ENCODE data around the gene NCOR1.
"Not testable (repeated sequence)": the region's sequence is repeated elsewhere in the genome, so short reads cannot be mapped to it uniquely, and the experiment has no call there.

NCOR1 gene

DNA sequence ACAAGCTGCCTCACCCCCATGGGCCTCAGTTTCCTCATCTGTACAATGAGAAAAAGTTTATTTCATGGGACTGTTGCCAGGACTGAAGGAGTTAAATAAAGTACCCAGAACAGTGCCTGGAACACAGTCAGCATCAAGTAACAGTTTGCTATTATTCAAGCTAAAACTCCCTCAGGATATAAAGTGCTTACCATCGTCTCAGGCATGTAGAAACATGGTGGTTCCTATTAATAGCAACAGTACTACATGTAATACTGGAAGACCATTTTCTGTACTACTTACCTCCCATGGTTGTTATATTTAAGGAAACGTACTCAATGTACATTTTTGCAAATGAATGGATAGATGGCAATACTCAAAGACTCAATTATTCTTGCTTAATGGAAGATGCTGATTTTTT is 93.4 kb downstream of the NCOR1 start:
- Histone ChIP-seq H3K4me3 (ENCODE audit: low read length in 2 of 2) (no peak overlapping the region), H3K18ac (ENCODE audit: low read length) (no peak overlapping the region), H2BK5ac (ENCODE audit: low read length) (no peak overlapping the region), H3K27me3 (ENCODE audit: control insufficient read depth in 3 of 3, insufficient read depth in 3 of 3, low read depth in 1 of 3, low read length in 3 of 3) (no peaks in the 10 kb centered on the region), H3K9me3 (replicated peaks in 1 of 2; ENCODE audit: control insufficient read depth in 2 of 2, insufficient read depth in 1 of 2, low read depth in 1 of 2, low read length in 2 of 2) (peaks cover 0 to 4% of the 10 kb centered on the region in 2 donors), H2BK120ac (ENCODE audit: low read depth, low read length) (no peak overlapping the region), H3K9ac (ENCODE audit: low read depth, low read length, poor library complexity) (no peak overlapping the region), H3K36me3 (replicated peaks in 1 of 2; ENCODE audit: control insufficient read depth in 2 of 2, insufficient read depth in 2 of 2, low read length in 2 of 2) (peaks cover 19 to 99% of the 10 kb centered on the region in 2 donors), H3K4me1 (ENCODE audit: control insufficient read depth in 2 of 2, insufficient read depth in 1 of 2, low read depth in 1 of 2, low read length in 2 of 2) (no peaks in the 10 kb centered on the region), H4K91ac (ENCODE audit: low read depth, low read length, poor library complexity) (no peak overlapping the region), H2BK15ac (ENCODE audit: low read length) (no peak overlapping the region), H3K79me1 (ENCODE audit: low read depth, low read length) (peaks cover 2% of the 10 kb centered on the region), H3K23ac (ENCODE audit: low read depth, low read length, poor library complexity) (no peak overlapping the region), H3K14ac (ENCODE audit: low read length) (no peak overlapping the region), H2BK12ac (ENCODE audit: low read length) (no peak overlapping the region), H2AFZ (ENCODE audit: low read length) (no peak overlapping the region), H4K8ac (ENCODE audit: low read depth, low read length) (no peak overlapping the region), H2AK5ac (ENCODE audit: low read depth, low read length) (no peak overlapping the region), H3K4me2 (ENCODE audit: insufficient read depth, low read length, poor library complexity, severe bottlenecking) (no peak overlapping the region), H3K4ac (ENCODE audit: low read length) (no peak overlapping the region), H3K27ac (replicated peaks; ENCODE audit: low read length) (no peak overlapping the region)
- DNase-seq (ENCODE audit: low spot score), result no peak
- WGBS, 2 donors (ENCODE audit: extremely low coverage in 2 of 2, insufficient read length in 2 of 2, insufficient replicate concordance in 1 of 2), result no CpG with 5 or more reads among the region's 2 CpGs

GRCh38 chr17:16120937-16121336 is 94.4 kb downstream of the NCOR1 start:
- WGBS, 2 donors (ENCODE audit: extremely low coverage in 2 of 2, insufficient read length in 2 of 2, insufficient replicate concordance in 1 of 2), result no CpG with 5 or more reads among the region's 11 CpGs
- peaks cover 2% of the 10 kb centered on the region for H3K79me1 ChIP-seq (ENCODE audit: low read depth, low read length)
- no peak overlapping the region for H4K8ac ChIP-seq (ENCODE audit: low read depth, low read length)

GRCh38 chr17:16117149-16117548 is 98.2 kb downstream of the NCOR1 start:
- H2BK120ac ChIP-seq (ENCODE audit: low read depth, low read length), result no peak overlapping the region
- H3K18ac ChIP-seq (ENCODE audit: low read length), result no peak overlapping the region
- H3K14ac ChIP-seq (ENCODE audit: low read length), result no peak overlapping the region
- H2AFZ ChIP-seq (ENCODE audit: low read length), result no peak overlapping the region
- H3K9me3 ChIP-seq (replicated peaks in 1 of 2; ENCODE audit: control insufficient read depth in 2 of 2, insufficient read depth in 1 of 2, low read depth in 1 of 2, low read length in 2 of 2), result peaks cover 5 to 32% of the 10 kb centered on the region in 2 donors
- DNase-seq (ENCODE audit: low spot score), result no peak
- H4K8ac ChIP-seq (ENCODE audit: low read depth, low read length), result no peak overlapping the region
- WGBS, 2 donors (ENCODE audit: extremely low coverage in 2 of 2, insufficient read length in 2 of 2, insufficient replicate concordance in 1 of 2), result 100% methylated on average over 1 of the region's 2 CpGs; no CpG with 5 or more reads in 1 of the 2 donors
- H3K36me3 ChIP-seq (replicated peaks in 1 of 2; ENCODE audit: control insufficient read depth in 2 of 2, insufficient read depth in 2 of 2, low read length in 2 of 2), result peaks cover 22 to 93% of the 10 kb centered on the region in 2 donors
- peaks cover 2% of the 10 kb centered on the region for H3K79me1 ChIP-seq (ENCODE audit: low read depth, low read length)
- no peak overlapping the region for H2BK12ac ChIP-seq (ENCODE audit: low read length)
- no peaks in the 10 kb centered on the region for H3K27me3 ChIP-seq (ENCODE audit: control insufficient read depth in 3 of 3, insufficient read depth in 3 of 3, low read depth in 1 of 3, low read length in 3 of 3)
- no peak overlapping the region for H3K4me3 ChIP-seq (ENCODE audit: low read length in 2 of 2)
- H3K4me1 ChIP-seq (ENCODE audit: control insufficient read depth in 2 of 2, insufficient read depth in 1 of 2, low read depth in 1 of 2, low read length in 2 of 2), result no peaks in the 10 kb centered on the region
- no peak overlapping the region for H3K27ac ChIP-seq (replicated peaks; ENCODE audit: low read length)
- H3K4ac ChIP-seq (ENCODE audit: low read length), result no peak overlapping the region
- no peak overlapping the region for H2BK5ac ChIP-seq (ENCODE audit: low read length)
- H3K23ac ChIP-seq (ENCODE audit: low read depth, low read length, poor library complexity), result no peak overlapping the region
- no peak overlapping the region for H2AK5ac ChIP-seq (ENCODE audit: low read depth, low read length)
- no peak overlapping the region for H4K91ac ChIP-seq (ENCODE audit: low read depth, low read length, poor library complexity)
- H3K4me2 ChIP-seq (ENCODE audit: insufficient read depth, low read length, poor library complexity, severe bottlenecking), result no peak overlapping the region
- no peak overlapping the region for H2BK15ac ChIP-seq (ENCODE audit: low read length)
- H3K9ac ChIP-seq (ENCODE audit: low read depth, low read length, poor library complexity), result no peak overlapping the region

More at GRCh38 chr17:16120937-16121336, 94.4 kb downstream of the NCOR1 start:
- Histone ChIP-seq H2BK120ac (ENCODE audit: low read depth, low read length) (no peak overlapping the region), H2BK12ac (ENCODE audit: low read length) (no peak overlapping the region), H3K4me3 (ENCODE audit: low read length in 2 of 2) (no peak overlapping the region), H3K27ac (replicated peaks; ENCODE audit: low read length) (no peak overlapping the region), H3K18ac (ENCODE audit: low read length) (no peak overlapping the region), H4K91ac (ENCODE audit: low read depth, low read length, poor library complexity) (no peak overlapping the region), H3K9me3 (replicated peaks in 1 of 2; ENCODE audit: control insufficient read depth in 2 of 2, insufficient read depth in 1 of 2, low read depth in 1 of 2, low read length in 2 of 2) (peaks cover 0 to 13% of the 10 kb centered on the region in 2 donors), H2BK15ac (ENCODE audit: low read length) (no peak overlapping the region), H3K27me3 (ENCODE audit: control insufficient read depth in 3 of 3, insufficient read depth in 3 of 3, low read depth in 1 of 3, low read length in 3 of 3) (no peaks in the 10 kb centered on the region), H3K4me1 (ENCODE audit: control insufficient read depth in 2 of 2, insufficient read depth in 1 of 2, low read depth in 1 of 2, low read length in 2 of 2) (no peaks in the 10 kb centered on the region), H2BK5ac (ENCODE audit: low read length) (no peak overlapping the region), H3K4ac (ENCODE audit: low read length) (no peak overlapping the region), H3K14ac (ENCODE audit: low read length) (no peak overlapping the region), H3K4me2 (ENCODE audit: insufficient read depth, low read length, poor library complexity, severe bottlenecking) (no peak overlapping the region), H2AFZ (ENCODE audit: low read length) (no peak overlapping the region), H3K9ac (ENCODE audit: low read depth, low read length, poor library complexity) (no peak overlapping the region), H3K23ac (ENCODE audit: low read depth, low read length, poor library complexity) (no peak overlapping the region), H3K36me3 (replicated peaks in 1 of 2; ENCODE audit: control insufficient read depth in 2 of 2, insufficient read depth in 2 of 2, low read length in 2 of 2) (peaks cover 20 to 99% of the 10 kb centered on the region in 2 donors), H2AK5ac (ENCODE audit: low read depth, low read length) (no peak overlapping the region)
- no peak for DNase-seq (ENCODE audit: low spot score)

GRCh38 chr17:16115077-16115698 is 100.1 kb downstream of the NCOR1 start:
- DNase-seq (ENCODE audit: low spot score); H3K27ac ChIP-seq (replicated peaks; ENCODE audit: low read length); H4K91ac ChIP-seq (ENCODE audit: low read depth, low read length, poor library complexity); H3K18ac ChIP-seq (ENCODE audit: low read length); H2BK15ac ChIP-seq (ENCODE audit: low read length); H3K4ac ChIP-seq (ENCODE audit: low read length); H3K4me1 ChIP-seq (ENCODE audit: control insufficient read depth in 2 of 2, insufficient read depth in 1 of 2, low read depth in 1 of 2, low read length in 2 of 2); H3K9ac ChIP-seq (ENCODE audit: low read depth, low read length, poor library complexity); H3K4me3 ChIP-seq (ENCODE audit: low read length in 2 of 2); H2BK5ac ChIP-seq (ENCODE audit: low read length); H3K4me2 ChIP-seq (ENCODE audit: insufficient read depth, low read length, poor library complexity, severe bottlenecking); H4K8ac ChIP-seq (ENCODE audit: low read depth, low read length); H3K14ac ChIP-seq (ENCODE audit: low read length); H3K23ac ChIP-seq (ENCODE audit: low read depth, low read length, poor library complexity); H2AK5ac ChIP-seq (ENCODE audit: low read depth, low read length); H2AFZ ChIP-seq (ENCODE audit: low read length); H2BK12ac ChIP-seq (ENCODE audit: low read length); H3K27me3 ChIP-seq (ENCODE audit: control insufficient read depth in 3 of 3, insufficient read depth in 3 of 3, low read depth in 1 of 3, low read length in 3 of 3); H3K79me1 ChIP-seq (ENCODE audit: low read depth, low read length); H2BK120ac ChIP-seq (ENCODE audit: low read depth, low read length): not testable (repeated sequence)
- WGBS, 2 donors (ENCODE audit: extremely low coverage in 2 of 2, insufficient read length in 2 of 2, insufficient replicate concordance in 1 of 2), result no CpG with 5 or more reads among the region's 3 CpGs
- H3K9me3 ChIP-seq (replicated peaks in 1 of 2; ENCODE audit: control insufficient read depth in 2 of 2, insufficient read depth in 1 of 2, low read depth in 1 of 2, low read length in 2 of 2), result peaks cover 5 to 32% of the 10 kb centered on the region in 2 donors
- peaks cover 16 to 83% of the 10 kb centered on the region in 2 donors for H3K36me3 ChIP-seq (replicated peaks in 1 of 2; ENCODE audit: control insufficient read depth in 2 of 2, insufficient read depth in 2 of 2, low read length in 2 of 2)
